HG03442 (cell line): ENCODE data around the gene USP2.

Experiments
- ATAC-seq: cut with Tn5 transposase; IDR thresholded peaks from one replicate; pipeline ENCODE4 v1.9.1; 2021; ENCODE audit warnings: mild to moderate bottlenecking, moderate library complexity; ENCODE audit not compliant: unreplicated experiment

USP2 gene

DNA sequence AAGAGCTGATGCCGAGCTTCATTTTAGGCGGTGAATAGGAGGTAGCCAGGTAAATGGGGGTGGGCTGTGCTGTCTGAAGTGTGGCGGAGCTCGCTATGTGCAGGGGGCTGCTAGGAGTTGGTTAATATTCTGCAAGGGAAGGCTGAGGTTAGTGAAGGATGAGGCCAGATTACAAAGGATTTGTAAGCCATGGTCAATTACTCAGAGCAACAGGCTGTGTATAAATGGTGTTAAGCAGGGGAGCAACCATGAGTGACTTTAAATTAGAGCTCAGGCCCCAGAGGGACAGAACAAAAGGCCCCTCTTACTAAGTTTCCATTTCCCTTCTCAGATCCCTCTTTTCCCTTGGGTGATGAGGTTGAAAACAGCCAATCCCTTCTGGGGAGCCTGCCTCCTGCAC lies 57.3 kb downstream of the USP2 start:
- ATAC-seq, result no peak

- no peak for ATAC-seq
Measured at GRCh38 chr11:119323532-119324033, 57.9 kb downstream of the USP2 start.

DNA sequence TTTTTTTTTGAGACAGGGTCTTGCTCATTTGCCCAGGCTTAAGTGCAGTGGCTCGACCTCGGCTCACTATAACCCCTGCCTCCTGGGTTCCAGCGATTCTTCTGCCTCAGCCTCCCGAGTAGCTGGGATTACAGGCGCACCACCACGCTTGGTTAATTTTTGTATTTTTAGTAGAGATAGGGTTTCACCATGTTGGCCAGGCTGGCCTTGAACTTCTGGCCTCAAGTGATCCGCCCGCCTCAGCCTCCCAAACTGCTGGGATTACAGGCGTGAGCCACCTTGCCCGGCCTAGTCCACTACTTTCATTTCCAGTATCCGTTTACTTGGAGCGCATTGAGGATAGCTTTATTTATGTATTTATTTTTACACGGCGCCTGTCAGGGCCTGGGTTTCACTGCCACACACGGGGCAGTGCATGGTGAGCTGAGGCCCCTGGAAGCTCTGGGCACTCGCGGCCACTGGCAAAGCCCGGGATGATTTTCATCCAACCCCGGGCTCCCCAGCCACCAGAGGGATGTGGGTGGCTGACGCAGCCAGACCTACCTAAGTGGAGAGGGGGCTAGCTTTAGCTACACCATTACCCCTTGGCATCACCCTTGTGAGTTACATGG lies 58.5 kb downstream of the USP2 start:
- ATAC-seq, result no peak

DNA sequence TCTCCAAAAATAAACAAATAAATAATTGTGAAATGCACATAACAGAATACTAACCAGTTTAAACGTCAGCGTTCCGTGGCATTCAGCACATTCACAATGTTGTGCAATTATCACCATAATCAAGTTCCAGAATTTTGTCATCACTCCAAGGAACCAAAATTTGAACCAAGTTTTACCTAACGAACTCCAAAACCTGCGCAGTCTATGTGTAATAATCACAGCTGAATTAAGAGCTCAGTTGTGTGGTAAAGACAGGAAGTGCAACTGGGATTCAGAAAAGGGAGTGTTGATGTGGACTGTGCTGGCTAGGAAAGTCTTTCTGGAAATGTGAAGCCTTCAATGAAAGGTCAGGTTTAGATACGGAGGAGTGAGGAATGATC lies 59.1 kb downstream of the USP2 start:
- no peak for ATAC-seq

DNA sequence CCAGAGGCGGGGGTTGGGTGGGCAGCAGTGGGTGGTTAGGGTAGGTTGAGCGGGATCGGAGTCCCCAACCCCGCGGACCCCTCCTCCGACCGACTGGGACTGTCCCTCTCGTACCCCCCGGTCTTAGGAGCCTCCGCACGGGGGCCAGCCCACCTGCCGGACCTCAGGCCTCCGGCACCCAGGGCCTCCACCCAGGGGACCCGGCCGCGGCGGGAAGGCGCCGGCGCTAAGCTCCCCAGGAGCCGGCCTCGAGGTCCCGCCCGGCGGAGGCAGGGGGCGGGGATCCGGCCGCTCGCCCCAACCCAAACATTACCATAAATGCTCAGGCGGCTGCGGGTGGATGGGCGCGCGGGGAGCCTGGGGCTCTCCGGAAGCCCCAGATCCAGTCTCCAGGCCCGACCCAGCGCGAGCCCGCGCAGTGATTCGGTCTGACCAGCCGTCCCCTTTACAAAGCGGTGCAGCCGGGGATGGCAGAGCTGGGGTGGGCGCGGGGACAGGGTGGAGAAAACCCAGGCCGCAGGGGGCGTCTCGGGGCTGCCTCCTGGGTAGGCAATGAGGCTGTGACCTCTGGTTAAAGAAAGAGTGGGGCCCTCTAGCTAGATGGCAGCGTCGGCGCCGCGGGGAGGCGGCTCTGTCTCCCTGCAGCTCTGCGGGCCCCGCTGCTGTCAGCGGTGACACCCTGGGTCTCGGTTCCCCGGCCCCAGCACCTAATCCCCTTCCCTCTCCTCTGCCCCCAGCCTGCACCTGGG lies 60.5 kb downstream of the USP2 start:
- no peak for ATAC-seq

GRCh38 chr11:119320240-119320775 lies 61.2 kb downstream of the USP2 start:
- ATAC-seq, result no peak

DNA sequence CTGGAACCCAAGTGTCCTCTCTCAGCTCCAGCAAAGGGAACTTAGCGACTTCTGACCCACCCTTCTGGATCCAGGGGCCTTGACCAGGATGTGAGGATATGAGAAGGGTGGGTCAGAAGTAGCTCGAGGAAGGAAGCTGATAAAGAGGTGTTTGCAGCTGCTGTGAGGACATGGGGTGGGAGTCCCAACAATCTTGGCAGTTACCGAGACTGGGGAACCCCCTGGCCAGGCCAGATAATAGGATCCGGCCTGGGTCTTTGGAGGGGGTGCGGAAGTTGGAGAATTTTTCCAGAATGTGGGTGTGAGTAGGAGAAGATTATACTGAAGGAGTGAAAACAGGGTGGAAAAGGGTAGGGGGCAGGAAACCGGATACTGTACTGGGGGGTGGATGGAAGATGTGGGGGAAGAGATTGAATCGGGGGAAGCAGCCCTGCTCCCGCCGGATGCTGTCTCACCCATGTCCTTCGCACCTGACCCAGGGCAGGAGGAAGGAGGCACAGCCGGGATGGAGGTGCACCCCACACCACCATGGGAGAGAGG lies 61.7 kb downstream of the USP2 start:
- no peak for ATAC-seq

GRCh38 chr11:119319136-119319699 lies 62.3 kb downstream of the USP2 start:
- no peak for ATAC-seq

DNA sequence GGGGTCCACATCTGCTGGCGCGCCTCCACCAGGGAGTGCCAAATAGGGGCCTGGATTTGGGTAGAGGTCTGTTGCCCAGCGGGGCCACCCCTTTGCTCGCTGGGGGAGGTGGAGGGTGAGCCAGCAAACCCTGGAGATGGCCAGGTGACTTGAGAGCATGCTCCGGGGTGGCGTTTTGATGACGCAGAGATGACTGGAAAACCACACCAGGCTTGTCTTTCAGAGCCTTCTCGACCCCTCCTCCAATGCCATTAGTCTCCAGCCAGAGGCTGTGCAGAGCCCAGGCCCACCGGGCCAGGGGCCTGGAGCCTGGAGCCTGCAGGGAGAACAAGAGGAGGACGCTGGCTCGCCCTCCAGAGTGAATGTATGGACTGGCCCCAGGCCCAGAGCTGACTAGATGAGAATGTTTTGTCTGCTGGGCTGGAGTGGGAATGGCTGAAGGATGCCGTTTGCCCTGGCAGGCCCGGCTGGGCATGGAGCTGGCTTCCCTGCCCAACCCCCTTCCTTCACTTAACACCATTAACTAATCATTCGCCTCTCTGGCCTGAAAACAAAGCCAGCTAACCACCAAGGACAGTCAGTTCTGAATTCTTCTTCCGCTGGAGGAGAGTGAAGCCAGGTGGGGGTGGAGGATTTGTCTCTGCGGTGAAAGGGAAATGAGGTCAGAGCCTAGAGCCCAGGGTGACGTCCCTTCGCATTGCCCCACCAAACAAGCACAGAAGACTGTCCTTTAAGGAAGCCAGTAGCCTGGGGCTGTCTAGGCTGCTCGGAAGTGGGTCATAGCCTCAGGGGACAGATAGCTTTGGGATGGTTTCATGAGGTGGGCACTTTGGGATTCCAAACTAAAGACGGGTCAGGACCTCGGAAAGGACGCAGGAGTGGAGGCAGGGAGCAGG lies 63.0 kb downstream of the USP2 start:
- no peak for ATAC-seq

DNA sequence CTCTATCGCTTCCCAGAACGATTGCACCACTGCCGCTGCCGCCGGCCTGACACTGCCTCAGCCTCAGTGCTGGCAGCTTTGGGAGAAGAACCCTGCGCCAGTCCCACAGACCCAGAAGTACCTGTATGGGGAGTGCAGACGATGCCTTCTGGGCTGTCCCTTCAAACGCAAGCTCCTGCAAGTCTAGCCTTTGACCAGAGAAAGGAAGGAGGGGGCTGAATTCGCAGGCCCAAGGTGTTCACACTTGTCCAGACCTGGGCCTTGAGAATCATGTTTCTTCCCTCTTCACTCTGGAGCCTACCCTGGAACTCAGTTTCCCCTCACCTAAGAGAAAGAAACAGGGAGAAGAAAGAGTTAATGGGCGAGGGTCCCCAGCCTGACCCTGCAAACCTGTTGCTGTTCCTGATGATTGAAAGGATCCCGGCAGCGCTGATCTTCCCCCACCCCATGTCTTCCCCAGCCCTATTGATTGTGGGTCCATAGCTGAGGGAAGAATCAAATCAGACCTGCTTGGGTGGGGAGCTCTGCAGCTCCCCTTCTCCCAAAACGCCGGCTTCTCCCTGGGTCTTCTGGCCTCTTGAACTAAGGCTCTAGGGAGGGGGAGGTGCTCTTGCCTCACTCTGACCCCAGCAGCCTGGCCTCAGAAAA lies 63.8 kb downstream of the USP2 start:
- no peak for ATAC-seq

DNA sequence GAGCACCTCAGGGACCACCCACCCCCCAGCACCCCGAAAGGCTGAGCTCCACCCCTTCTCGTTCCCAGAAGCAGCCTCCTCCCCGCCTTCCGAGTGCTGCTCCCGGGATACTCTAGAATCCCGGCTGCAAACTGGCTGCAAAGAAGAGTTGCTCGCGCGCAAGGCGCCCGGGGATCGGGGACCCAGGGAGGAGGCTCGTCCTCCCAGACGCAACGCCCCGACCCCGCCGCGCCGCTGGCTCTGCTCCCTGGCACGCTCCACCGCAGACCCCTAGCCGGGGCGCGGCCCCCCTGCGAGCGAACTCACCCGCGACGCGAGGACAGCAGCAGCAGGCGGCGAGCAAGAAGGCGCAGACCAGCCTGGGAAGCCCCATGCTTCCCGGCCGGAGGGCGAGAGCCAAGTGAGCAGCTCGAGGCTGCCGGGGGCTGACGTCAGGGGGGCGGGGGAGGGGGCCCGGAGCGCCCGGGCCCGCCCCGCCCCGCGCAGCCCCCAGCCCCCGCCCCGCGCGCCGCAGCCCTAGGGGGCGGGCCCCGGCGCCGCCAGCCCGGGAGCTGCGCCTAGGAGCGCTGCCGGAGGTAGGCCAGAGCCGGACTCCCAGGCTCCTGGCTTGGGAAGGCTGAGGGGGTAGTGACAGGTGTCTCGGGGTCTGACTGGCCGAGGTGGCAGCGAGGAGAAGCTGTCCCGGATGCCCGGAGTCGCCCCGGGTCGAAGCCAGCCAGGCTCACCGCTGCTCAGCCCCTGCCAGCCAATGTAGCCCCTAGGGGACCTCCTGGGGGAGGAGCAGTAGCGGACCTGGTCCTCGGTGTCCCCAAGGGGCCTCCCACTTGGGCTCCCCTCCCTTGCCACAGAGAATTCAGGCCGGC lies 64.5 kb downstream of the USP2 start, which contains the start of gene MCAM:
MCAM (minus strand) TSS at position 402 of the 863 bp plus-strand sequence; CDS start at position 373, 29 bp downstream.
- ATAC-seq, result no peak

GRCh38 chr11:119316016-119316728 lies 65.3 kb downstream of the USP2 start:
- ATAC-seq, result no peak

DNA sequence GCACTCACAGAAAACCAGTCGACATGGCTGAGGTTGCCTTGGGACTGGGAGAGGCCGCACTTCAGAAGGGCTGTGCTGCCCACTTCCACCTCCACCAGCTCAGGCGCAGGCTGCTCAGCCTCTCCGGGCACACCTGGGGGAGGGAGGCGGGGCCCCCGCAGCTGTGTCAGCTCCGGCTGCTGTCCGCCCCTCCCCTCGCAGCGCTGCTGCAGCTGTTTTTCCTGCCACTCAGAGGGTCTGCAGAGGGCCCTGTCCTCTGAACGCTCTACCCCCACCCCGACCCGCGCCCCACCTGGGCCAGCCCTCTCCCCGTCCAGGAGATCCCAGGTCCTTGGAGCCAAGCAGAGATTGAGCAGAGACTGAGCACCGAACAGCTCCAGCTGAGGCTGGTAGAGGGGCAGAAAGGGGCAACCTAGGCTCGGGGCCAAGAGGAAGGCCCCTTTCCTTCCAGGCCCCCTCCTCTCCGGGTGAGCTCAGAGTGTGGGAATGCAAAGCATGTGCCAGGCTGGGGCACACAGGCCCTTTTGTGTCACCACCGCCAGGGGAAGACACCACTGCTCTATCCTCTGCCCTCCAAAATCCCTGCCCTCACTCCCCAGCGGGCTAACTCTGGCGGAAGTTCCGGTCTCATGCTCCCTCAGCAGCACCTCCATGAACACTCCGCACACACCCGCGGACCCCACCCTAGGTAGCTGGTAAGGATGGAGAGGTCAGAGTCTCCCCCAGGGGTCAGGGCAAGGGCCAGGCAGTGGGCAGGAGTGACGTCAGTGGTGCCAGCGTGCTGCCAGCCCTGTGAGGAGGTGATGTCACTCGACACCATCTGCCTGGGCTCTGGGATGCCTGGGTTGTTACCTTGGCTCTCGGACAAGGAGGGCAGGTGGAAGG lies 66.1 kb downstream of the USP2 start:
- no peak for ATAC-seq

DNA sequence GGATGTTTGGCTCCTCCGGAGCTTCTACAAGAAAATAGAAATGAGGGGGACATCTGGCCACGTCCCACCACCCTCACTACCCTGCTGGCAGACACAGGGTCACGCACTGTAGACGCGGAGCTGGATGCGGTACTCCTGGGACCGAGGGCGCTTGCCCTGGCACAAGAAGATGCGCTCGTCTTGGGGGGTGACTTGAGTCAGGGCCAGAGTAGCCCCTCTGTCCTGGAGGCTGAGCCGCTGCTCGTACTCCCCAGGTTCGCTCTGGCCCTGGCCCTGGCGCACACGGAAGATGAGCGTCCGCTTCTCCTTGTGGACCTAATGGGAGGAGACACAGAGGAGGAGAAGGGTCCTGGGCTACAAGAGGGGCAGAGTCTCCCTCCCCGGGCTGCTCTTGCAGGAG lies 66.8 kb downstream of the USP2 start:
- ATAC-seq, result no peak

DNA sequence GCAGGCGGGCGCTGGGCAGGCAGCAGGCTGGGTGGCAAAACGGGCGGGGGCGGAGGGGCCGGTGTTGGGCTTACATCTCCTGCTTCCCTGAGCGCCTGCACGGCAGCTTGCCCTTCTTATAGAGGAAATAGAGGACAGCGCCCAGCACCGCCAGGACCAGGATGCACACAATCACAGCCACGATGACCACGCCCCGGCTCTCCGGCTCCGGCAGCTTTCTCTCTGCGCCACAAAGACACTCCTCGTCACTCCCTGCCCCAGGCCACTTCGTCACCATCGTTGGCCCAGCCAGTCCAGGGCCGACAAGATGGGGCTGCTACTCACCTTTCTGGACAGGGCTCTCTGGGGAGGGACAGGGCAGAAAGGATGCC lies 70.8 kb downstream of the USP2 start:
- no peak for ATAC-seq

DNA sequence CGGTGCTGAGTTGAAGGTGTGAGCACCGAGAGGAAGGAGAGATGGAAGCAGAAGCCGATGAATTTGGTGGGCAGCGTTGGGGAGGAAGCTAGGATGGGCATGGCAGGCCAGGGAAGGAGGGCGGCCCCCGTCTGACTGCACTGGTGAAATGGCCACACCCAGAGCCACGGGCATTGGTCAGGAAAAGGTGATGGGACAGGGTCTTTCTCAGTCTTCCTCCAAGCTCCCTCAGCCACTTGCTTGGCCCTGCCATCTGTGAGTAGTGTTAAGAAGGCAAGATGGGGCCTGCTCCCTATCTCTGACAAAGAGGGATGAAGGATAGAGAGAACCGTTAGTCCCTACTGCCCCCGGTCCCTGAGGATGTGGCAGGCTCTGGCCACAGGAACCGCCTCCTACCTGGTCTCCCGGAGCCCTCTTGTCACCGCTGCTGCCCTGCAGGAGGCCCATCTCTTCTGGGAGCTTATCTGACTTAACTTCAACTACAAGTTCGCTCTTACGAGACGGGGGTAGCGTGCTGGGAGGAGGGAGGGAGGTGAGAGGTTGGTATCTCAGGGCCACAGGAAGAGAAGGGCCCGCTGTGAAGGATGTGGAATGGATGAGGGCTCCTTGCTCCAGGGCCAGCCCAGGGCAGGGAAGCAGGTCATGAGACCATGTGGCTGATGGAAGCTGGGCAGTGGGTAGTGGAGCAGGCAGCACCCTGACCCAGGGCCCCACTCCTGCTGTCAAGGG lies 71.4 kb downstream of the USP2 start:
- no peak for ATAC-seq

GRCh38 chr11:119309411-119309810 lies 72.1 kb downstream of the USP2 start:
- no peak for ATAC-seq
